Measurements from ENCODE around the gene KRT39. TPM values are rescaled to one million over a fixed set of nuclear protein-coding genes. Genes with fewer than 3 reads are reported as not detected.

The KRT39 gene
- total and polyA plus RNA-seq, 2 of the 13 experiments (the other 11 are each of a cell fraction or from before 2014, with no cell fraction given) = 0.07 to 1.2 TPM

GRCh38 chr17:41009301-41009760 lies 42.6 kb upstream of the KRT39 start (continued):
- peak; percentile 98 for TF ChIP-seq ARID5B (CRISPR knock-in tag; IDR thresholded peaks at IDR 0.05)
- TF ChIP-seq ISL2 (CRISPR knock-in tag; IDR thresholded peaks at IDR 0.05) = peak; percentile 97
- no peak for TF ChIP-seq RAD51 (IDR thresholded peaks at IDR 0.05; ENCODE audit: borderline replicate concordance)
- peak; percentile 98 for TF ChIP-seq TBX2 (CRISPR knock-in tag; IDR thresholded peaks at IDR 0.05; ENCODE audit: borderline replicate concordance)
- no peak for TF ChIP-seq YEATS4 (CRISPR knock-in tag; IDR thresholded peaks at IDR 0.05; ENCODE audit: borderline replicate concordance)
- peak; percentile 82; the same call in 1 of the 2 replicates for TF ChIP-seq MBD4 (IDR thresholded peaks at IDR 0.05; ENCODE audit: borderline replicate concordance, low read length)
- TF ChIP-seq HOMEZ (CRISPR knock-in tag; IDR thresholded peaks at IDR 0.05; ENCODE audit: low read depth) = peak; percentile 77; the same call in 1 of the 2 replicates
- TF ChIP-seq ZNF383 (CRISPR knock-in tag; IDR thresholded peaks at IDR 0.05; ENCODE audit: borderline replicate concordance) = no peak
- TF ChIP-seq POLR2AphosphoS5 (IDR thresholded peaks at IDR 0.05; ENCODE audit: low read depth, low read length) = no peak
- TF ChIP-seq SAP130 (CRISPR knock-in tag; IDR thresholded peaks at IDR 0.05; ENCODE audit: low read depth) = peak; percentile 59
- TF ChIP-seq NPAS2 (CRISPR knock-in tag; IDR thresholded peaks at IDR 0.05; ENCODE audit: borderline replicate concordance) = no peak
- TF ChIP-seq PAWR (CRISPR knock-in tag; IDR thresholded peaks at IDR 0.05; ENCODE audit: borderline replicate concordance) = no peak
- TF ChIP-seq KAT7 (CRISPR knock-in tag; IDR thresholded peaks at IDR 0.05; ENCODE audit: borderline replicate concordance) = no peak
- TF ChIP-seq ONECUT2 (CRISPR knock-in tag; IDR thresholded peaks at IDR 0.05) = peak; percentile 32; the same call in 1 of the 2 replicates
- peak; percentile 68 for TF ChIP-seq TFE3 (CRISPR knock-in tag; IDR thresholded peaks at IDR 0.05)
- TF ChIP-seq TAF1 (CRISPR knock-in tag; IDR thresholded peaks at IDR 0.05) = no peak
- TF ChIP-seq SOX5 (CRISPR knock-in tag; IDR thresholded peaks at IDR 0.05; ENCODE audit: borderline replicate concordance) = peak; percentile 100
- peak; percentile 78; the same call in 1 of the 2 replicates for TF ChIP-seq SMARCC2 (IDR thresholded peaks at IDR 0.05)
- no peak for TF ChIP-seq MBNL3 (CRISPR knock-in tag; conservative IDR thresholded peaks at IDR 0.05)
- TF ChIP-seq ZNF644 (CRISPR knock-in tag; IDR thresholded peaks at IDR 0.05; ENCODE audit: low read depth) = peak; percentile 32; the same call in 1 of the 2 replicates
- peak; percentile 52; the same call in 1 of the 2 replicates for TF ChIP-seq SMYD3 (CRISPR knock-in tag; IDR thresholded peaks at IDR 0.05)
- TF ChIP-seq CHD4 (IDR thresholded peaks at IDR 0.05; ENCODE audit: borderline replicate concordance, low read length) = peak; percentile 83; the same call in 1 of the 2 replicates
- peak; percentile 2; the same call in 1 of the 2 replicates for TF ChIP-seq NFE2L2 (IDR thresholded peaks at IDR 0.05; ENCODE audit: low read length)
- TF ChIP-seq, protein P1, sequence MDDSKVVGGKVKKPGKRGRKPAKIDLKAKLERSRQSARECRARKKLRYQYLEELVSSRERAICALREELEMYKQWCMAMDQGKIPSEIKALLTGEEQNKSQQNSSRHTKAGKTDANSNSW (CRISPR knock-in tag; IDR thresholded peaks at IDR 0.05; ENCODE audit: borderline replicate concordance) = no peak
- TF ChIP-seq TGIF2 (CRISPR knock-in tag; IDR thresholded peaks at IDR 0.05) = no peak
- TF ChIP-seq ZNF569 (CRISPR knock-in tag; IDR thresholded peaks at IDR 0.05; ENCODE audit: borderline replicate concordance) = 0 out of 2 replicates have a peak, but pooled peaks have one; percentile 62

Data from HepG2 (cell line).